Activated T-helper 9 cell treated with anti-CD3 and anti-CD28 coated beads, Interleukin-2, amount 50 U/mL, for 16 hours (primary cell): ENCODE measurements around the gene HK2.
"Not testable (repeated sequence)": the region's sequence is repeated elsewhere in the genome, so short reads cannot be mapped to it uniquely, and the experiment has no call there.

ENCODE experiments used
- DNase-seq: peaks from one replicate; pipeline ENCODE4 v3.0.0-alpha.2; 2020; ENCODE audit warnings: low read depth

The HK2 gene

GRCh38 chr2:74834792-74835755 is 1.1 kb downstream of the HK2 start:
- DNase-seq: peak; percentile 61

GRCh38 chr2:74835831-74836674 is 2.1 kb downstream of the HK2 start:
- no peak for DNase-seq

GRCh38 chr2:74836675-74837401 is 2.9 kb downstream of the HK2 start:
- no peak for DNase-seq

GRCh38 chr2:74841641-74842040 is 7.7 kb downstream of the HK2 start:
- no peak for DNase-seq

- DNase-seq: no peak
Observed at GRCh38 chr2:74843433-74843832, 9.5 kb downstream of the HK2 start.

GRCh38 chr2:74843899-74844298 is 10.0 kb downstream of the HK2 start:
- peak; percentile 5 for DNase-seq

GRCh38 chr2:74844752-74845151 is 10.8 kb downstream of the HK2 start:
- DNase-seq: no peak

- peak; percentile 10 for DNase-seq
Observed at GRCh38 chr2:74845217-74845751, 11.4 kb downstream of the HK2 start.

GRCh38 chr2:74845991-74846390 is 12.1 kb downstream of the HK2 start:
- no peak for DNase-seq

GRCh38 chr2:74846481-74846880 is 12.6 kb downstream of the HK2 start:
- DNase-seq: no peak

GRCh38 chr2:74847070-74847858 is 13.3 kb downstream of the HK2 start:
- DNase-seq: no peak

GRCh38 chr2:74849228-74849892 is 15.4 kb downstream of the HK2 start:
- DNase-seq: no peak

GRCh38 chr2:74850496-74851190 is 16.7 kb downstream of the HK2 start:
- DNase-seq: no peak

GRCh38 chr2:74851191-74851566 is 17.3 kb downstream of the HK2 start:
- DNase-seq: no peak

- DNase-seq: not testable (repeated sequence)
Observed at GRCh38 chr2:74853360-74853759, 19.4 kb downstream of the HK2 start.

GRCh38 chr2:74854401-74854800 is 20.5 kb downstream of the HK2 start:
- no peak for DNase-seq

- not testable (repeated sequence) for DNase-seq
Observed at GRCh38 chr2:74855114-74855707, 21.3 kb downstream of the HK2 start.

- DNase-seq: no peak
Observed at GRCh38 chr2:74856004-74856578, 22.2 kb downstream of the HK2 start.

GRCh38 chr2:74856599-74856998 is 22.7 kb downstream of the HK2 start:
- DNase-seq: no peak
